ENCODE results near the gene DYNLRB1.
"Not testable (repeated sequence)": the region's sequence is repeated elsewhere in the genome, so short reads cannot be mapped to it uniquely, and the experiment has no call there.

DYNLRB1 gene

DNA sequence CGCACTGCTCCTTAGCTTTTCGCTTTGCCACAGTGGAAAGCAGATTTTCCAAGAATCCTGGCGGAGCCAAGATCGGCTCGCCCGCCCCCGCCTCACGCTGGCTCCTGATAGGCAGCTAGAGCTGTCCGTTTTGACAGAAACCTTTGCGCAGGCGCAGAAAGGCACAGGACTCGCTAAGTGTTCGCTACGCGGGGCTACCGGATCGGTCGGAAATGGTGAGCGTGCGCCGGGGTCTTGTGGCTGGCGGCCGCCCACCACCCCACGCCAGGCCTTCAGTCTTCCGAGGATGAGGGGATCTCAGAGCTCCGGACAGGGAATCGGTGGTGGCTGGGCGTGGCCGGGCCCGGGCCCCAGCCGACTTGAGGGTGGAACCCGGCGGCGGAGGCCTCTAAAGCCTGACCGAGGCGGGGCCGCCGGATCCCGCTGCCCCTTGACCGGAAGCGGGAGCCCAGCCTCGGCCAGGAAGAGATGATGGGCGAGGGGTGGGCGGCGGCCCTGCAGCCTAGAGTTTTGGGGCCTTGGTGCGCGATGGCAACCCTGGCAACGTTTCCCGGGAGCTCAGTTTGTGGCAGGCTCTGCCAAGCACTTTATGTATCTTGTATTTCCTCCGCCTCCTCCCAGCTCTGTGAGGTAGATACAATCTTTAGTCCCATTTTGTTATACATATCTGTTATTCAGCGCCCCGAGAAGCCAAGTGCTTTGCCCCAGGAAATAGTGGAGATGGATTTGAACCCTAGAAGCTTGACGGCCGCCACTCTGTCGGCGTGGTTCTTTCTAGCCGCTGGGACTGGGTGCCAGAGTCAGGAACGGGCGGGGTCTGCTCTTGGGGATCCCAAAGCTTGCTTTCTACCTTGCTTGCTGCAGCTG, at the start of gene DYNLRB1:
DYNLRB1 (plus strand) TSS at position 176 of the 867 bp plus-strand sequence; CDS start at position 213, 37 bp downstream.
- Histone ChIP-seq H3K9ac (ENCODE audit: low read length) (peak within 1 kb of the TSS; percentile 93), H3K4me3 (ENCODE audit: low read length) (peak within 1 kb of the TSS; percentile 95), H3K9me3 (ENCODE audit: control insufficient read depth, low read length) (no peaks in the 10 kb centered on the region), H3K27me3 (ENCODE audit: control insufficient read depth, insufficient read depth, low read length) (no peaks in the 10 kb centered on the region), H3K4me1 (ENCODE audit: control insufficient read depth, insufficient read depth, low read length) (peaks cover 17% of the 10 kb centered on the region), H3K36me3 (ENCODE audit: control insufficient read depth, insufficient read depth, low read length) (no peaks in the 10 kb centered on the region)

GRCh38 chr20:34468951-34469350, 47.3 kb upstream of the DYNLRB1 start:
- Histone ChIP-seq H3K9ac (ENCODE audit: low read length) (no peak overlapping the region), H3K36me3 (ENCODE audit: control insufficient read depth, insufficient read depth, low read length) (peaks cover 4% of the 10 kb centered on the region), H3K27me3 (ENCODE audit: control insufficient read depth, insufficient read depth, low read length) (no peaks in the 10 kb centered on the region), H3K9me3 (ENCODE audit: control insufficient read depth, low read length) (no peaks in the 10 kb centered on the region), H3K4me1 (ENCODE audit: control insufficient read depth, insufficient read depth, low read length) (peaks cover 6% of the 10 kb centered on the region), H3K4me3 (ENCODE audit: low read length) (no peak overlapping the region)

- H3K4me3 ChIP-seq (ENCODE audit: low read length) = no peak overlapping the region
- H3K36me3 ChIP-seq (ENCODE audit: control insufficient read depth, insufficient read depth, low read length) = peaks cover 4% of the 10 kb centered on the region
- no peaks in the 10 kb centered on the region for H3K9me3 ChIP-seq (ENCODE audit: control insufficient read depth, low read length)
- peaks cover 6% of the 10 kb centered on the region for H3K4me1 ChIP-seq (ENCODE audit: control insufficient read depth, insufficient read depth, low read length)
- H3K27me3 ChIP-seq (ENCODE audit: control insufficient read depth, insufficient read depth, low read length) = no peaks in the 10 kb centered on the region
- no peak overlapping the region for H3K9ac ChIP-seq (ENCODE audit: low read length)
These were observed 43.8 kb upstream of the DYNLRB1 start for GRCh38 chr20:34472246-34472925.

DNA sequence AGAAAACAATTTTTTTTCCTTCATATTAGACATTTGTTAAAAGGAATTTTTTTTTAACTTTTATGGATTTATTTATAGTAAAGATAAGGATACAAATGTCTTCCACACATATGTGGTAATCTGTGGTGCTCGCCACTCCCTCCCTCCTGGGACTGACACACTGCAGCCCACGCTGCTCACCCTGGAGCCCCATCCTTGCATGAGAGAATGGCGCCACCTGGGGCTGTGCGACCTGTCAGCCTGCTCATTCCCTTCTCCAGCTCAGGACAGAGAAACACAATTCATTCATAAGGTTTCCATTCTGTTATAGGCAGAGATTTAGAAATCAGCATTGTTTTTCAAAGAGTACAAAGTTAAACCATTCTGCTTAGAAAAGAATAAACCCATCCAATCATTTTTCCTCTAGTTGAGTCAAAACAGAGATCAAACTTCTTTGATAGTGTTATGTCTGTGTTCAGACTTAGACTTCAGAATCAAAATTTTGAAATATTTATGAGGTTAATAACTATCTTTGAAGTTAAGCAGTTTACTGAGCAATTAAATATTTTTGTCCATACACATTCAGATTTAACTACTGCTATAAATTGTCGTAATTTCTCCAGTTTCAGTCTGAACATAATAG, 42.8 kb upstream of the DYNLRB1 start:
- no peak overlapping the region for H3K9ac ChIP-seq (ENCODE audit: low read length)
- no peak overlapping the region for H3K4me3 ChIP-seq (ENCODE audit: low read length)
- H3K4me1 ChIP-seq (ENCODE audit: control insufficient read depth, insufficient read depth, low read length) = peaks cover 6% of the 10 kb centered on the region
- no peaks in the 10 kb centered on the region for H3K9me3 ChIP-seq (ENCODE audit: control insufficient read depth, low read length)
- no peaks in the 10 kb centered on the region for H3K27me3 ChIP-seq (ENCODE audit: control insufficient read depth, insufficient read depth, low read length)
- H3K36me3 ChIP-seq (ENCODE audit: control insufficient read depth, insufficient read depth, low read length) = peaks cover 4% of the 10 kb centered on the region

- no peaks in the 10 kb centered on the region for H3K36me3 ChIP-seq (ENCODE audit: control insufficient read depth, insufficient read depth, low read length)
- peaks cover 6% of the 10 kb centered on the region for H3K4me1 ChIP-seq (ENCODE audit: control insufficient read depth, insufficient read depth, low read length)
- H3K9me3 ChIP-seq (ENCODE audit: control insufficient read depth, low read length) = no peaks in the 10 kb centered on the region
- no peaks in the 10 kb centered on the region for H3K27me3 ChIP-seq (ENCODE audit: control insufficient read depth, insufficient read depth, low read length)
- H3K4me3 ChIP-seq (ENCODE audit: low read length) = no peak overlapping the region
- H3K9ac ChIP-seq (ENCODE audit: low read length) = no peak overlapping the region
These were observed 40.1 kb upstream of the DYNLRB1 start for GRCh38 chr20:34475979-34476736.

- Histone ChIP-seq H3K27me3 (ENCODE audit: control insufficient read depth, insufficient read depth, low read length) (no peaks in the 10 kb centered on the region), H3K4me1 (ENCODE audit: control insufficient read depth, insufficient read depth, low read length) (no peaks in the 10 kb centered on the region), H3K9me3 (ENCODE audit: control insufficient read depth, low read length) (no peaks in the 10 kb centered on the region), H3K9ac (ENCODE audit: low read length) (no peak overlapping the region), H3K36me3 (ENCODE audit: control insufficient read depth, insufficient read depth, low read length) (peaks cover 3% of the 10 kb centered on the region), H3K4me3 (ENCODE audit: low read length) (no peak overlapping the region)
These were observed 36.6 kb upstream of the DYNLRB1 start for GRCh38 chr20:34479627-34480026.

- H3K27me3 ChIP-seq (ENCODE audit: control insufficient read depth, insufficient read depth, low read length); H3K9ac ChIP-seq (ENCODE audit: low read length); H3K4me1 ChIP-seq (ENCODE audit: control insufficient read depth, insufficient read depth, low read length); H3K36me3 ChIP-seq (ENCODE audit: control insufficient read depth, insufficient read depth, low read length); H3K9me3 ChIP-seq (ENCODE audit: control insufficient read depth, low read length); H3K4me3 ChIP-seq (ENCODE audit: low read length): not testable (repeated sequence)
These were observed 34.1 kb upstream of the DYNLRB1 start for GRCh38 chr20:34482154-34482553.

- not testable (repeated sequence) for H3K9ac ChIP-seq (ENCODE audit: low read length); H3K36me3 ChIP-seq (ENCODE audit: control insufficient read depth, insufficient read depth, low read length); H3K9me3 ChIP-seq (ENCODE audit: control insufficient read depth, low read length); H3K4me3 ChIP-seq (ENCODE audit: low read length); H3K4me1 ChIP-seq (ENCODE audit: control insufficient read depth, insufficient read depth, low read length); H3K27me3 ChIP-seq (ENCODE audit: control insufficient read depth, insufficient read depth, low read length)
These were observed 32.5 kb upstream of the DYNLRB1 start for GRCh38 chr20:34483585-34484220.

GRCh38 chr20:34485068-34485634, 31.1 kb upstream of the DYNLRB1 start:
- H3K4me1 ChIP-seq (ENCODE audit: control insufficient read depth, insufficient read depth, low read length) = no peaks in the 10 kb centered on the region
- H3K4me3 ChIP-seq (ENCODE audit: low read length) = no peak overlapping the region
- no peak overlapping the region for H3K9ac ChIP-seq (ENCODE audit: low read length)
- no peaks in the 10 kb centered on the region for H3K9me3 ChIP-seq (ENCODE audit: control insufficient read depth, low read length)
- no peaks in the 10 kb centered on the region for H3K27me3 ChIP-seq (ENCODE audit: control insufficient read depth, insufficient read depth, low read length)
- peaks cover 3% of the 10 kb centered on the region for H3K36me3 ChIP-seq (ENCODE audit: control insufficient read depth, insufficient read depth, low read length)

- H3K36me3 ChIP-seq (ENCODE audit: control insufficient read depth, insufficient read depth, low read length) = no peaks in the 10 kb centered on the region
- H3K4me1 ChIP-seq (ENCODE audit: control insufficient read depth, insufficient read depth, low read length) = no peaks in the 10 kb centered on the region
- H3K27me3 ChIP-seq (ENCODE audit: control insufficient read depth, insufficient read depth, low read length) = no peaks in the 10 kb centered on the region
- no peak overlapping the region for H3K9ac ChIP-seq (ENCODE audit: low read length)
- H3K4me3 ChIP-seq (ENCODE audit: low read length) = no peak overlapping the region
- H3K9me3 ChIP-seq (ENCODE audit: control insufficient read depth, low read length) = no peaks in the 10 kb centered on the region
These were observed 24.8 kb upstream of the DYNLRB1 start for GRCh38 chr20:34491226-34491931.

Measured in mucosa of stomach (tissue), 1 donor.